ENCODE results near the gene PCED1B. TPM values are rescaled to one million over a fixed set of nuclear protein-coding genes. Genes with fewer than 3 reads are reported as not detected.

PCED1B gene
- total RNA-seq, 2 donors from 2014 or later, result 6.6 to 12.3 TPM

DNA sequence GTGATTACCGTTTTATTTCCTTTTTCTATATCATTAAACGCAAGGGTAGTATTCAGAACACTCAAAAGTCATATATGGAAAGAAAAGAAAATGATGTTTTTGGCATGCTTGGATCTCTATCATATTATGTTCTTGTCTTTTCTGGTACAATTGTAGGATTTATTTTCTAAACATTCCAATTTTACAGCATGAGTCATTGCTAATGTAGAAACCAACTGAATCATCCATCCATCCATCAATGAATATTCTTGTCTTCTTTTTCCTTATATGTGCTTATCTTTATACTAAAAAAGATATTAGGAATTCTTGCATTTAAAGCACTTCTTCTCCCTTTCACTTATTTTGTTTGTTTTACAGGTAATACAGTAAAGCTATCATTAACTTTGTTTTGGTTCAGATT is 20.7 kb downstream of the PCED1B start:
- ATAC-seq (ENCODE audit: insufficient number of reproducible peaks, low FRiP score, low read depth) (no peak), DNase-seq (ENCODE audit: low spot score) (no peak)
- no peaks in the 10 kb centered on the region for H3K27me3 ChIP-seq (replicated peaks; ENCODE audit: insufficient read depth)
- TF ChIP-seq, protein P1, sequence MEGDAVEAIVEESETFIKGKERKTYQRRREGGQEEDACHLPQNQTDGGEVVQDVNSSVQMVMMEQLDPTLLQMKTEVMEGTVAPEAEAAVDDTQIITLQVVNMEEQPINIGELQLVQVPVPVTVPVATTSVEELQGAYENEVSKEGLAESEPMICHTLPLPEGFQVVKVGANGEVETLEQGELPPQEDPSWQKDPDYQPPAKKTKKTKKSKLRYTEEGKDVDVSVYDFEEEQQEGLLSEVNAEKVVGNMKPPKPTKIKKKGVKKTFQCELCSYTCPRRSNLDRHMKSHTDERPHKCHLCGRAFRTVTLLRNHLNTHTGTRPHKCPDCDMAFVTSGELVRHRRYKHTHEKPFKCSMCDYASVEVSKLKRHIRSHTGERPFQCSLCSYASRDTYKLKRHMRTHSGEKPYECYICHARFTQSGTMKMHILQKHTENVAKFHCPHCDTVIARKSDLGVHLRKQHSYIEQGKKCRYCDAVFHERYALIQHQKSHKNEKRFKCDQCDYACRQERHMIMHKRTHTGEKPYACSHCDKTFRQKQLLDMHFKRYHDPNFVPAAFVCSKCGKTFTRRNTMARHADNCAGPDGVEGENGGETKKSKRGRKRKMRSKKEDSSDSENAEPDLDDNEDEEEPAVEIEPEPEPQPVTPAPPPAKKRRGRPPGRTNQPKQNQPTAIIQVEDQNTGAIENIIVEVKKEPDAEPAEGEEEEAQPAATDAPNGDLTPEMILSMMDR (IDR thresholded peaks at IDR 0.05), result no peak
- H3K9me3 ChIP-seq, result no peaks in the 10 kb centered on the region
- H3K27ac ChIP-seq, result peak overlapping the region; percentile 72 to 75
- no peak overlapping the region for H3K4me3 ChIP-seq
- no peaks in the 10 kb centered on the region for H3K36me3 ChIP-seq
- peaks cover 20 to 63% of the 10 kb centered on the region in 2 donors for H3K4me1 ChIP-seq (ENCODE audit: control insufficient read depth in 1 of 2, low read depth in 2 of 2)

DNA sequence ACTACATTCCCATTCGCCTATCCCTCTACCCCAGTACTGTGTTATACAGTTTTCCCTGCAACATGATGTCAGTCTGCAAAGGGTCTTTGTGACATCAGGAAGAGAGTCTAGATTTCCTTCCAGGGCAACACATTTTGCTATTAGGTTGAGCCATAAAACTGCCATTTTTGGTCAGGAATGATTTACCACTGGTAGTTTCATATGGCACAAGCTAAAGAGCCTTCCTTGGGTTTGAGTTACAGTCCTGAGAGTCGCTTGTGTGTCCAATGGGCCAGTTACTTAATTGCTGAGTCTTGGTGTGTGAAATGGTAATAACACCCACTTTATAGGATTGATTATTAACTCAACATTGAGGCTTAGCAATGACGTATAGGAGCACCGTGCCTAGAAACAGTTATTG is 23.0 kb downstream of the PCED1B start:
- DNase-seq (ENCODE audit: low spot score), result no peak
- peaks cover 16 to 53% of the 10 kb centered on the region in 2 donors for H3K4me1 ChIP-seq (ENCODE audit: control insufficient read depth in 1 of 2, low read depth in 2 of 2)
- ATAC-seq (ENCODE audit: insufficient number of reproducible peaks, low FRiP score, low read depth), result no peak

DNA sequence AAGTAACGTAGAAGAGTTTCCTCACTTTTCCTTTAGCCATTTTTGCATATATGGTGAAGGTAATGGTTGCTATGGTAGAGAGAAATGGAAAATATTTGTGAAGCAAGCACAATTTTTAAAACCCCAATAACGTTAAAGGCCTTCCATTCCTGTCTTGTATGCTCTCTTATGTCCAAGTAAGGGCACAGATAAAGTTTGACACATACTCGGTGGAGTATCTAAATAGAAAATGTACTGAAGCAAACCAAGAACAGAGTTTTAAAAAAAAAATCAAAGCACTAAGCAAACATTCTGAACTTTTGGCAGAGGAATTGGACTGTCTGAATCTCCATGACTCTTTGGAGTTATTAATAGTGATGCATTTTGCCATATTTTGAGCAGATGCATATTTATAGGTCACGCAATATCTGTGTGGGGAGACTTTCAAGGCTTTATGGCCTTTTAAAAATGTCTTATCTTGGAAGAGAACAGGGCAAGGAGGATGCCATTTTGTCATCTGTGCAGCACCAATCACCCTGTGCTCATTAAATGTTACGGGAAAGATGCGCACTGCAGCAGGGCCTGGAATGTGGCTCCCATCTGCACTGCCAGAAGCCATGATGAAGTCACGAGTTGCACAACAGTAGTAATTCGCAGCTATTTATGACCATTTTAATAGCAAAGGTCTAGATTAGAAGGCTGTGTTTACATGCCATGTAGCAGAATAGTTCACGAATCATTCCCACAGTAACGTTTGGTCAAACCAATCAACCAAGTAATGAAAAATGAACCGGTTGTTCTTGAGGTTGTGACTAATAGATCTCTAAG is 23.6 kb downstream of the PCED1B start:
- H3K4me1 ChIP-seq (ENCODE audit: control insufficient read depth in 1 of 2, low read depth in 2 of 2), result peaks cover 16 to 48% of the 10 kb centered on the region in 2 donors
- H3K27ac ChIP-seq, result peak overlapping the region; percentile 79 to 82
- DNase-seq (ENCODE audit: low spot score) (no peak), ATAC-seq (ENCODE audit: insufficient number of reproducible peaks, low FRiP score, low read depth) (peak; percentile 72)
- no peak overlapping the region for H3K4me3 ChIP-seq
- TF ChIP-seq, protein P1 (IDR thresholded peaks at IDR 0.05), result no peak
- H3K36me3 ChIP-seq, result no peaks in the 10 kb centered on the region
- H3K27me3 ChIP-seq (replicated peaks; ENCODE audit: insufficient read depth), result no peaks in the 10 kb centered on the region
- H3K9me3 ChIP-seq, result no peaks in the 10 kb centered on the region

More for the DNA sequence above, 23.0 kb downstream of the PCED1B start:
- no peaks in the 10 kb centered on the region for H3K36me3 ChIP-seq
- no peaks in the 10 kb centered on the region for H3K9me3 ChIP-seq
- TF ChIP-seq, protein P1 (IDR thresholded peaks at IDR 0.05), result no peak
- H3K4me3 ChIP-seq, result no peak overlapping the region
- no peaks in the 10 kb centered on the region for H3K27me3 ChIP-seq (replicated peaks; ENCODE audit: insufficient read depth)
- H3K27ac ChIP-seq, result peak overlapping the region; percentile 79 to 82

DNA sequence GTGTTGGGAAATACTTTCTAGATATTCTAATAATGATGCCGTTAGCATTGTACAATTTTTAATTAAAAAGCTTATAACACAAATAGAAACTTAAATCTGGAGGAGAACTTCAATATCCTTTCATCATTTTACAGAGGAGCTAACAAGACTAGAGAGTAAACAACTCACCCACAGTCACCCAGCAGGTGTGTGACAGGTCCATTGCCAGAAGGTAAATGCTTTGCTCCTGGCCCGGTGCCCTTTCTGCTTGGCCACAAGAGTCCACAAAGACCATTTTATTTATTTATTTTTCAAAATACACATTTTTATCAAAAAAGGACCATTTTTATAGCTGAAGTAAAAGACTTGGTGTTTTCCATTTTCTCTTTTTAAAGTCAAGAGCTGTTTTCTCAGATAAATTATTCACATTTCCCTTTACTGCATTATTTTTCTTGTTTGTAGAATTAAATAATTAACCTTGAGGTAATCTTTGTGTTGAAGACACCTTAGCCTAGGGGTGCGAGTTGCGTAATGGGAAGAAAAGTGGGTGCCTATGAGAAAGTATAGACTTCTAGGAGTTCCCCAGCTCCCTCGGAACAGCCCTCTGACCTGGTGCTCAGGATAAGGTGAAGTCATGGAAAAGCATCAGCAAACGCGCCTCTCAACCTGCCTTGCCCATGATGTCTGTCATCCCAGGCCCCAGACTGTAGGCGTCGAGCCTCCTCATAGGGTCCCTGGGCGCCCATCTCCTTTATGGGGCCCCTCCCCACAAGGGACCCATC is 26.7 kb downstream of the PCED1B start:
- TF ChIP-seq, protein P1 (IDR thresholded peaks at IDR 0.05), result no peak
- Histone ChIP-seq H3K9me3 (no peaks in the 10 kb centered on the region), H3K27me3 (replicated peaks; ENCODE audit: insufficient read depth) (no peaks in the 10 kb centered on the region), H3K27ac (no peak overlapping the region), H3K4me1 (ENCODE audit: control insufficient read depth in 1 of 2, low read depth in 2 of 2) (peaks cover 9 to 27% of the 10 kb centered on the region in 2 donors), H3K36me3 (no peaks in the 10 kb centered on the region), H3K4me3 (no peak overlapping the region)
- no peak for DNase-seq (ENCODE audit: low spot score)
- no peak for ATAC-seq (ENCODE audit: insufficient number of reproducible peaks, low FRiP score, low read depth)

DNA sequence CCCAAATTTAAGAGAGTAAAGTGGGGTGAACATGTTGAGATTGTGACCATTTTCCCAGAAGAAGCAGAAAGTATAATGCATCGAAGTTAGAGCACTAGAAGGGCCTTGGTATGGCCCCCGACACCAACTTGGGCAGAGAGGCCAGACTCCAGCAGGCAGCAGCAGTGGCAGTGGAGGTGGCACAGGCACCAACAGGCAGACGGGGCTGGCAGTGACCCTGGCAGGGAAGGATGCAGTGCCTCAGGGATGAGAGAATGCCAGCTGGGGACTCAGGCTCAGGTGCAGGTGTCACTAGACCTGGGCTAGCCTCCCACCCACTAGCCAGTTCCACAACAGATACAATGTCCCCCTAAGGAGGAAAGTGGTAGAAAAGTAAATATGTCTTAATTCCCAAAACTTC is 28.0 kb downstream of the PCED1B start:
- Histone ChIP-seq H3K4me3 (no peak overlapping the region), H3K9me3 (no peaks in the 10 kb centered on the region), H3K36me3 (no peaks in the 10 kb centered on the region), H3K27me3 (replicated peaks; ENCODE audit: insufficient read depth) (no peaks in the 10 kb centered on the region), H3K27ac (no peak overlapping the region), H3K4me1 (ENCODE audit: control insufficient read depth in 1 of 2, low read depth in 2 of 2) (peaks cover 5 to 22% of the 10 kb centered on the region in 2 donors)
- DNase-seq (ENCODE audit: low spot score) (no peak), ATAC-seq (ENCODE audit: insufficient number of reproducible peaks, low FRiP score, low read depth) (no peak)
- TF ChIP-seq, protein P1 (IDR thresholded peaks at IDR 0.05), result no peak
